GM12864 (cell line): ENCODE results near the gene PEX13.

Experiments used
- DNase-seq: peaks from one replicate; pipeline ENCODE4 v3.0.0-alpha.2; 2011; ENCODE audit warnings: low read depth
- H3K4me3 ChIP-seq: 2 replicates; pipeline ENCODE4 v1.5.1; 2011; ENCODE audit warnings: mild to moderate bottlenecking, low read depth, low read length, control low read depth
- CTCF ChIP-seq: IDR thresholded peaks from 2 replicates; pipeline ENCODE4 v1.5.1; 2011; ENCODE audit warnings: low read depth, mild to moderate bottlenecking, moderate library complexity, low read length, control low read depth, inconsistent platforms; ENCODE audit errors: missing control alignments

The PEX13 gene

GRCh38 chr2:61096438-61096837, 78.9 kb downstream of the PEX13 start:
- no peak for TF ChIP-seq CTCF
- H3K4me3 ChIP-seq, result no peak overlapping the region
- no peak for DNase-seq

- no peak for DNase-seq
- no peak overlapping the region for H3K4me3 ChIP-seq
- TF ChIP-seq CTCF, result no peak
Observed at GRCh38 chr2:61100801-61101200, 83.3 kb downstream of the PEX13 start.
